EL (cell line): ENCODE measurements around the gene CPLANE2.
"Not testable (repeated sequence)": the region's sequence is repeated elsewhere in the genome, so short reads cannot be mapped to it uniquely, and the experiment has no call there.

ENCODE experiments used
- DNase-seq: peaks from one replicate; pipeline ENCODE4 v3.0.0-alpha.2; 2016

The CPLANE2 gene, protein sequence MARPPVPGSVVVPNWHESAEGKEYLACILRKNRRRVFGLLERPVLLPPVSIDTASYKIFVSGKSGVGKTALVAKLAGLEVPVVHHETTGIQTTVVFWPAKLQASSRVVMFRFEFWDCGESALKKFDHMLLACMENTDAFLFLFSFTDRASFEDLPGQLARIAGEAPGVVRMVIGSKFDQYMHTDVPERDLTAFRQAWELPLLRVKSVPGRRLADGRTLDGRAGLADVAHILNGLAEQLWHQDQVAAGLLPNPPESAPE

DNA sequence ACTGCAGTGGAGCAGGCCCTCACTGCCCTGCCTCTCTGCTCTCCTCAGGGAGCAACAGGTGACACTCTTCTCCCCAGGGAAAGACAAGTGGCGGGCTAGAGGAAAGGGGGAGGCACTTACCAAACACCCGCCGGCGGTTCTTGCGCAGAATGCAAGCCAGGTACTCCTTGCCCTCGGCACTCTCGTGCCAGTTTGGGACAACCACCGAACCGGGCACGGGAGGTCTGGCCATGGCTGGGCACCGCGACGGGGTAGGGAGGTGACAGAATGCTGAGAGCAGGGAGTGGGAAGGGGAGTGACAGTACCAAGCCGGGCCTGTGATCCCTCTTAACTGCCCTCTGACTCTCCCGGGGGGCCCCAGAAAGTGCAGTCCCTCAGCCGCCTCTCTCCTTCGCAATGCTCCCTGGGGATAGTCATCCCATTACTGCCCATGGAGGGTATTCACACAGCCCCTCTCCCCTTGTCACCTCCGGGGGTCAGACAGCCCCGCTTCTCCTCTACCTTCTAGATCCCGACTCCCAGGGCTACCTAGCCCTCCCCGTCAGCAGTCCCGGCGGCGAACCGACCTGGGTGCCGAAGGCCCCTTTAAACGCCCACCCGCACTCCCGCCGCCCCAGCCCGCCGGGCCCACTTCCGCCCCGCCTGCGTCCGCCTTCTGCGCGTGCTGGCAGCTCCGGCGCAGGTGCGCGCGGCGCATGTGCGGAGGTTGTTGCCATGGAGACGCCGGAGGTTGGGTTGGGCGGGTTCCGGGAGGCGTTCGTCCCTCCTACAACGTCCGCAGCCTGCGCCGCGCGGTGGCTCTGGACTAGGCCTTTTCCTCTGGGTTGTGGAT lies at the start of gene CPLANE2:
TSS of gene CPLANE2 (minus strand) at position 673 of the 832 bp plus-strand sequence. CDS start at position 232, 441 bp downstream.
- peak; percentile 89 for DNase-seq

DNA sequence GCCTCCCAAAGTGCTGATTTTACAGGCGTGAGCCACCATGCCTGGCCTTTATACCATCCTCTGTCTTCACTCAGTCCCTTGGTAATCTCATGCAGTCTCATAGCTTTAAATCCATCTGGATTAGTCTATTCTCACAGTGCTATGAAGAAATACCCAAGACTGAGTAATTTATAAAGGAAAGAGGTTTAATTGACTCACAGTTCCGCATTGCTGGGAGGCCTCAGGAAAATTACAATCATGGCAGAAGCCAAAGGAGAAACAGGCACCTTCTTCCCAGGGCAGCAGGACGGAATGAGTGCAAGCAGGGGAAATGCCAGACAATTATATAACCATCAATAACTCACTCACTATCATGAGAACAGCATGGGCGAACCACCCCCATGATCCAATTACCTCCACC lies 49.1 kb upstream of the CPLANE2 start:
- DNase-seq: no peak

DNA sequence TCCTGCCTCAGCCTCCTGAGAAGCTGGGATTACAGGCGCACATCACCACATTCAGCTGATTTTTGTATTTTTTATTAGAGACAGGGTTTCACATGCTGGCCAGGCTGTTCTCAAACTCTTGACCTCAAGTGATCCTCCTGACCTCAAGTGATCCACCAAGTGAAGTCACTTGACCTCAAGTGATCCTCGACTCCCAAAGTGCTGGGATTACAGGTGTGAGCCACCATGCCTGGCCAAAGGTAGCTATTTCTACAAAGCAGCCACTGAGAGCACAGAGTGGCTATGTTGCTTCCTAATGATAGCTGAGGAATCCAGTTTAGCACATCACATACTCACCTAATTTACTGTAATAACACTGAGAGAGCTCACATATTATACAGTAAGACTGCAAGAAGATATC lies 44.8 kb upstream of the CPLANE2 start:
- DNase-seq: no peak

DNA sequence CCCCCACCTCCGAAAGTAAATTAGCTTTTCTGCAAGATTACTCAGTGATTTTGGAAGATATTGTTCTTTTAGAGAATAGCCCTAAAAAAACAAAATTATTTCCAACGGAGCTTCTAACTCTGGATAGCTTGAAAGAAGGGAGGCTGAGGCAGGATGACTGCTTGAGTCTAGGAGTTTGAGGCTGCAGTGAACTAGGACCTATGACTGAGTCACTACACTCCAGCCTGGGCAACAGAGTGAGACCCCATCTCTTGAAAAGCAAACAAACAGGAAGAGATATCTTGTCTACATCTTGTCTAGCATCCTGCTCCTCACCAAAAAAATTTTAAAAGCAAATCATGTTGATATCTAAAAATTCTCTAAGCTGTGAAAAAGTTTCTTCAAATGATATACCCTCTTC lies 42.2 kb upstream of the CPLANE2 start:
- DNase-seq: no peak

DNA sequence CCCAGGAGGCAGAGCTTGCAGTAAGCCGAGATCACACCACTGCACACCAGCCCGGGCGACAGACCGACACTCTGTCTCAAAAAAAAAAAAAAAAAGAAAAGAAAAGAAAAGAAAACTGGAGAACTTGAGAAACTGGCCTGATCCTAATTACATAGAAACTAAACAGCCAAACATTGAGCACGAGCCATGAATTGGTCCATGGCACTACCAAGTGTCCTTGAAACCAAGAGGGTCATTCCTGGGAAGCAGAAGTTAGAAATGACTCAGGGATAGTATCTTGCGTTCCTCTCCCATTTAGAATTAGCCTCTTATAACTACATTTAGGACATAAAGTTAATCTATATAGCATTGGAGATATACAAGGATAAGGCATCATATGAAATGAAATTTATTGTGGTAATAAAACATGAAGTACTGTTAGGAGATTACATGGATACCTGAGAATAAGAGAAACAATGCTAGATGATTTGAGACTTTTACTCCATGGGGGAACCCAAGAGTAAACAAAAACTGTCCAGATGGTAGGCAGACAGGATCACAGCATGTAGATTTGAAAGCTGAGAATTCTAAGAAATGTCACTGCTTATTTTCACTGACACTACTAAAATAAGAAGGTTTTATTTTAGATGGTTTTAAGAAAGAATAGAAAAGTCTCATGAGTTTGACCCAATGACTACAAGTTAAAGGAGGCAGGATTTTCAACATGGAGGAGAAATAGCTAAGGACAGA lies 39.5 kb upstream of the CPLANE2 start:
- no peak for DNase-seq

DNA sequence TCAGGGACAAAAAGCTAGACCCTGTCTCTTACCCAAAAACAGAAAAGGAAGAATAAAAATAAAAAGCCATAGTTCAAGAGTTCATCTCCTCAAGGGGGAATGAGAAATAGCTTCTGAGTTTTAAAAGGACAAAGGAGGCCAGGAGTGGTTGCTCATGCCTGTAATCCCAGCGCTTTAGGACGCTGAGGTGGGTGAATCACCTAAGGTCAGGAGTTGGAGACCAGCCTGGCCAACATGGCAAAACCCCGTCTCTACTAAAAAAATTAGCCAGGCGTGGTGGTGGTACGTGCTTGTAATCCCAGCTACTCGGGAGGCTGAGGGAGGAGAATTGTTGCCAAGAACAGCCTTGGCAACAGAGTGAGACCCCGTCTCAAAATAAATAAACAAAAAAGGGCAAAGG lies 38.6 kb upstream of the CPLANE2 start:
- DNase-seq: no peak

DNA sequence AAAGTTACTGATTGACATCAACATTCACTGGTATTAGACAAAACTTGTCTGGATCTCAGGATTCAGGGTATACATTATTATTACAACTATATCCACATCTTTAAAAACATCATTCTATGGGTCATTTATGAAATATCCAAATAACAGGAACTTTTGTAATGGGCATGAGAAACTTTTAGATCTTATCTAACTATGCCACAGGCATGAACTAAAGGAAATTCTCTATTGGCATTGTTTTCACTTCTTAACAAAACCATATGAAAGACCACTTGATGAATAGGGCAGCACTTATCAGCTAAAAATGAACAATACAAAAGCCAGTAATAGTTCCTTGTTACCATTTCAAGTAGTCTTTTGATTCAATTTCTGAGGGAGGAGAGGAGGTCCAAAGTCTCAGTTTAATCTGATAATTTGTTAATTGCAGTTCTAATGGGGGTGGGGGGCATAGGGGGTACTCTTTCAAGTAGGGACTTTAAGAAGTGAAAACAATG lies 30.8 kb upstream of the CPLANE2 start:
- DNase-seq: no peak

DNA sequence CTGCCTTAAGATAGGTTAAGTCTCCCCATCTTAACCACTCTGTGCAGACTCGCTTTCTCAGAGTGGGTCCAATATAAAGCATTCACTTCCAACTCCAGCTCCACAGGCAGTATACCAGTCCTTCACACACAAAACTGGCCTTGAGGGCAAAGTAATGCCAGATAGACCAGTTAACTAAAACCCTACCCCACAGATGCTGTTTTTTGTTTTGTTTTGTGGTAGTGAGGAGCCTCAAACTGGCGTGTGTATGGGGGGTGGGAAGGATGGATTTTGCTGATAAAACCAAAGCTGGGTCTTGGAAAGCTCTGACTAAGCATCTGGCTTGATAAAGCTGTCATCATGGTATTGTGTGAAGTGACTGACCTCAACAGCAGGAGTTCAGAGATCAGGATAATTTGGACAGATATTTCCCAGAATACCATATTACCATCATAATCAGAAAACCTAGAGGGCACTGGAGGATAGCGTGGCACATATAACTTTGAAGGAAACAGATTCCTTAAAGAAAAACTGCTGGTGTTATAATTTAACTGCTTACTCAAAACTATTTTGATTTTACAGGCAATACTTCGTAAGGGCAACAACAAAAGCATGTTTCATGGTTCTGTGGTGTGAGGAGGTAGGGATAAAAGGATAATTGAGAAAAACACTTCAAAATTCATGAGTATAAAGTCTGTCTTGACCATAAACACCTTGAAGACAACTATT lies 29.6 kb upstream of the CPLANE2 start:
- peak; percentile 32 for DNase-seq

DNA sequence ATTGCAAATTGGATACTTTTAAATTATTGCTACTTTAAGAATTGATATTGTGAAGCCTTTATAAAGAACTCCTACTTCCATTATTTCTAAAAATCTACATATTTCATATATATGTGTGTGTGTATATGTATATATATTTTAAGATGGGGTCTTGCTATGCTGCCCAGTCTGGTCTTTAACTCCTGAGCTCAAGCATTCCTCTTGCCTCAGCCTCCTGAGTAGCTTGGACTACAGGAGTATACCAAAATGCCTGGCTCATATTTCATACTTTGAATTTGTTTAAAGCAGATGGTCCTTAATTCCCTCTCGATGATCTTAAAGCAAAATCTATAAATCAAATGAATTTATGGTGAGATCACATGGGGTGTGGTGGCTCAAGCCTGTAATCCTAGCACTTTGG lies 25.1 kb upstream of the CPLANE2 start:
- DNase-seq: no peak

DNA sequence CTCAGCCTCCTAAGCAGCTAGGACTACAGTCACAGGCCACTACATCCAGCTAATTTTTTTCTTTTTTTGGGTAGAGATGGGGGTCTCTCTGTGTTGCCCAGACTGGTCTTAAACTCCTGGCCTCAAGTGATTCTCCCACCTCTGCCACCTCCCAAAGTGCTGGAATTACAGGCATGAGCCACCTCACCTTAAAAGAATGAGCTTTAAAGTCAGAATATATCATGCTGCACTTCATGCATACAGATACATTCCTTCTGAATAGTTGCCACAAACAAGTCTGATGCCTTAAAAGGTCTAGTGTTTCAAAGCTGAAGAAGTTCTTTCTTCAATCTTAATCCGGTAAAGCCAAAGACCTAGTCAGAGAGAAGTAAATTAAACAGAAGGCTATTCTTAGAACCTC lies 23.8 kb upstream of the CPLANE2 start:
- peak; percentile 72 for DNase-seq

DNA sequence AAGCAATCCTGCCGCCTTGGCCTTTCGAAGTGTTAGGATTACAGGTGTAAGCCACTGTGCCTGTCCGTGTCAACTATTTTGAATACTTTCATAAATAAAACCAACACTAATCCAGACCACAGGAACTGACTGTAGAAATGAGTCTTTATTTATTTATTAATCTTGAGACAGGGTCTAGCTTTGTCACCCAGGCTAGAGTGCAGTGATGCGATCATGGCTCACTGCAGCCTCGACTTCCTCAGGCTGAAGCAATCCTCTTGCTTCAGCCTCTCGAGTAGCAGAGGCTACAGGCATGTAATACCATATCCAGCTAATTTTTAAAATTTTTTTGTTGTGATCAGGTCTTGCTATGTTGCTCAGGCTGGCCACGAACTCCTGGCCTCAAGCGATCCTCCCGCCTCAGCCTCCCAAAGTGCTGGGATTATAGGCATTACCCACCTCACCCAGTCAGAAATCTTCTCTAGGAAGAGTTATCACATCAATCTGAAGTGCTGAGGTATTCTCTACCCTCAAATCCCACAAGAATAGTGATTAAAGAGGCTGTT lies 21.7 kb upstream of the CPLANE2 start:
- no peak for DNase-seq

DNA sequence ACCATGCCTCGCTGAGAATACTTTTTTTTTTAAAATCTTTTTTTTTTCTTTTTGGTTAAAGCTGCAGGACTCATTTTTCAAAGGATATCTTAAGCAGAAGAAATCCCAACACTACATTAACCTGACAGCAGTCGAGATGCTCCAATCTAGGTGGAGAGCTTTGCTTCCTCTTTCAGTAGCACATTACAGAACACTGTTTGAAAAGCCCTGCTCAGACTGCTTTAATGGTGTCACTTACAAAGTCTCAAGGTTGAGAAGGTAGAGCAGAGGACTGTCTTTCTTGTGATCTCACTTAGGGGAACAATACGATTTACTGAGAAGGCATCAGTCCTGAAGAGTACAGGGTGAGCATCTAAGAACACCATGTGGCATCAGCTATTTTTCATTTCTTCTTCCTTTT lies 21.0 kb upstream of the CPLANE2 start:
- no peak for DNase-seq

DNA sequence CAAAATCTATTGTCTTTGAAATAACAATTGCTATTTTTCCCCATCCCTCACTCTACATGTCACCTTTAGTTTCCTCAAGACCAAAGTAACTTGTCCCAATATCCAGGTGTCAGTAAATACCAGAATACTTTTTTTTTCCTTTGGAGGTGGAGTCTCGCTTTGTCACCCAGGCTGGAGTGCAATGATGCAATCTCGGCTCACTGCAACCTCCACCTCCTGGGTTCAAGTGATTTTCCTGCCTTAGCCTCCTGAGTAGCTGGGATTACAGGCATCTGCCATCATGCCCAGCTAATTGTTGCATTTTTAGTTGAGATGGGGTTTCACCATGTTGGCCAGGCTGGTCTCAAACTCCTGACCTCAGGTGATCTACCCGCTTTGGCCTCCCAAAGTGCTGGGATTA lies 20.6 kb upstream of the CPLANE2 start:
- not testable (repeated sequence) for DNase-seq

DNA sequence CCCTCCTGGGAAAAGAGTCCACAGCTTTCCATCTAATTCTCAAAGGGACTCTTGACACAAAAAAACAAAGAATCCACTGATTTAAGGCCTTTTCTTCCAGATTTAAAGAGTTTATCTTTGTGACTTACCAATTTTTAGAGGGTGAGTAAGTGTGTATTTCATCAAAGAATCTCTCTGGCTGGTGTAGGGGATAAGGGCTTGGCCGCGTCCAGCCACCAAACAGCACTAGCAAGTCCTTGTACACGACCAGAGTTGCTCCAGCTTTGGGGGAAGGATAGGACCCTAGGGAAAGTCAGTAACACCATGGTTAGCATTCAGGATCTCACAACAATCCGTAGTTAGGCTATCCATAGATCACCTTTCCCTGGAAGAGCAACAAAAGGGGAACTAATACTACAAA lies 19.5 kb upstream of the CPLANE2 start:
- no peak for DNase-seq

DNA sequence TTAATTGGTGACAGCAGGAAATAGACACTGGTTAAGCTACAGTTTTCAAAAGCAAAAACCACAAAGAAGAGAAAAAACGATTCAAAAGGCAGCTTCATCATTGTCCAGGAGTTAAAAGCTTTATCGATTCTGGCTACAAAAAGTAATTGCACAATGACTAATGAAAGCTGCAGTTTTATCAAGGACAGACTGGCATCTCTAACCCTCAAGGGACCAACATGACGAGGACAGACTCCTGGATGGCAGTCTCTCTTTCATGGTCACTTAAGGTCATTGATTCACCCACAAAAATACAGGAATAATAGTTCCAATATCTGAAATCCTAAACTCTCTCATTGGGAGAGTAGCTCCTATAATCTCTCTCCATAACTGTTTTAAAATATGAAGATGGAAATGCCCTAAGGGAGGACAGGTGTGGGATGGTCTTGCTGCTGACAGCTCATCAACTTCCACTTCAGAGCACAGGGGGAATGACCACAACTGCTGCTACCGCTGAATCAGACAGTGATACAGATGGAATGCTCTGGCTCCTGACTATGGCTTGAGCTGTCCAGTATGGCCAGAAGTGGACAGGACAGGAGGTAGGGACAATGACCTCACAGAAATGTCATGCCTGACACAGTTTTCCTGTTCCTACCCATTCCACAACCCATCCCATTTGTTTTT lies 17.4 kb upstream of the CPLANE2 start:
- DNase-seq: peak; percentile 62

DNA sequence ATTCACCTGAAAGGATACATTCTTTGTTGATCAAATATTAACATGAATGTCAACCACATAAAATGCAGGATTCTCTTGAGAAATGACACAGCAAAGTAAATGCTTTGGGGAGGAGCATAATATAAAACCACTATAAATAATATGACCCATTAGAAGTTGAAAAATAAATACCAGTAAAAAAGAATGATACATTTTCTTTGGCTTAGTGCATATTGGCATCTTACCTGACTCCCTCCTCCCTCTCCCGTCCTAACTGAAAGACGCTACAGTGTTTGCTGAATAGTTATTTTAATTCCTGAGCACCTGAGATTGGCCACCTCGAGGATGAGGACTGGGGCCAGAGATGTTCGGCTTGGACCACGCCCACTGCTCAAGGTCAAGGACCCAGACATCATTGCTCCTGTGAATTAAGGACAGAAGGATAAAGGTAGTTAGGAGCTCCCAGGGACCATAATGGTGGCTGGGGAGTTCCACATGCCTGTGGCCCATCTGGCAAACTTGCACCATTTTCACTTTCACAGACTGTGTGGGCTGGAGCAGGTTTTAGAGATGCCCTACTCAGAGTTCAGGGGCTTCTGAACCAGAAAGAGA lies 16.4 kb upstream of the CPLANE2 start:
- DNase-seq: no peak

DNA sequence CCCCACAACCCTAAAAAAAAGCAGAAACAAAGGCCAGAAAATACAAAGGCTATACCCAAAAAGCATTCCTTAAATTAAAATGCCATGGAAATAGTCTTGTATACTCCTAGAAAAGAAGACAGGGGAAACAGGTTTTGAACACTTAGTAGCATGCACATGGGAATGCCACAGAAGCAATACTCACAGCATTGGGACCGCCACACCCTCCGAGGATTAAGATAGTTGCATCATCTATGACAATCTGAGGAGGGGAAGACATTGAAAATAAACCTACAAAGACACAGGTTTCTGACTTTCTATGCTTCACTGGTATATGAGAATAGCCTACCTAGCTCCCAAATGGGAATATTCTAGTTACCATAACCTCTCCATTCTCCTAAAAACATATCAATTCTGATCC lies 15.9 kb upstream of the CPLANE2 start:
- no peak for DNase-seq

DNA sequence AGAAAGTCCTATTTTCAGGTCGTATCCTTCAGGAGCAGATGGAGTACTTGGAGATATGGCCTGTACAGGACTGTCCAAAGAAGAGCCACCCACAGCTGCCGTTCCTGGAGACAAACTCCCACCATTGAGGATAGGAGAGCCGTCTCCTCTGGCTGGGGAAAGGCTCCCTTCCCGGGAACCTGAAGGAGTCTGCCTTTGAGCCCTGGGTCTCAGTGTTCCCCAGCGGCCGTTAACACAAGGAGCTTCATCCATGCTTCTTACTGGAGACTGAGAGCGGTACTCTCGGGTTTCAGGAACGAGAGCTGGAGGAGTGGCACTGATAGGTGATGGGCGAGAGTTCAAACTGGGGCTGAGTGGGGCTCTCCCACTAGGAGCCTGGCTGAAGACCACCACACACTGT lies 14.4 kb upstream of the CPLANE2 start:
- no peak for DNase-seq

DNA sequence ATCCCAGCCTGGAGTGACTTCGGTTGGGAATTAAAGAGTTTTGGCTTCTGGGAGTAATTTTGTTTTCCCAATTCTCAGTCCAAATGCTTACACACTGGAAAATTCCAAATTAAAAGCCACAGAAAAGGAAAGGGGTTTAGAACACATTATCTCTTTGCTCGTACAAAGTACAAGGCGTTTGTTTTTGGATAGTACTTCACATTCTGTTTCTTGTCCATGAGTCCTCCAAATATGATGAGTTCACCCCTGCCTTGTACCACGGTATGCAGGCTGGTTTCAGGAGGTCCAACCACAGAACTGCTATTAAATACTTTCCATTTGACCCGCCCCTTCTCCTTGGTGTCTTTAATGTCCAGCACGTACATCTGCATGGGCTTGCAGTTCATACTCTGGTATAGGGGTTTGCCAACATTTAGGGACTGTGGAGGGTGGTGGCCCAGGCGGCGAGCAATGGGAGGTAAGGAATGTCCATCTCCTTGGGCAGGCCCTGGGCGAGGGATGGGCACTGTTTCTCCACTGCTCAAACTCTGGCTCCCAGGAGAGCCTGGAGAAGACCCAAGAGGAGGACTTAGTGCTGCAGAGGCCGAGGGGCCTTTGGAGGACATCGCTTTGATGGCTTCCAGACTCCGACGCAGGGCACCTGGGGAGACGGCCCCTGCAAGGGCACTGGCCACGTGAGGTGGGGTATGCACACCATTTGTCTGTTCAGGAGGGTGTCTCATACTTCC lies 13.7 kb upstream of the CPLANE2 start:
- DNase-seq: peak; percentile 74

DNA sequence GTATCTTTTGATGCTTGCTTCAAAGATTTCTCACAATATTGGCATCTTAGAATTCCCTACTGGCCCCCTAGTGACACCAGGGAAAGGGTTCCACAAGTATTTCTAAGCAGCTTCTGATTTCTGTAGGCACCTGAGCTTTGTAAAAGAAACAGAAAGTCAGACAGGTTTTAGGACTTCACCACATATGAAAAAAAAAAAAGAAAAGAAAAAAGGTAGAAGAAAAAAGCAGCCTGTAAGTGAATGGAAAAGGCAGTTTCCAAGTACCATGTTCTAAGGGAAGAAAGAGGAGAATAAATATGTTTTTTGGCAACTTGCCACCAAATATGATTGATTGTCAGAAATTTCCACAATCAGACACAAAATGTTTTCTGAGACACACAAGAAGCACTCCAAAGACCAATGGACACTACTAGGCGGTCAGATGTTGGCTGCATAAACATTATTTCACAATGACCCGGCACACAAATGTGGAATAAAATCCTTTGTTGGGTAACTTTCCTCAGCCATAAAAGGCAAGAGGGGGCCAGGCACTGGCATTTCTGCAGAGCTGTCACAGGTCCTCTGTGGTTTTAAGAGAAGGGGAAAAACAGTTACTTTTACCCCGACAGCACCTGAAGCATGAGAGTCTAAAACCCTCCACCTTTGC lies 12.7 kb upstream of the CPLANE2 start:
- peak; percentile 29 for DNase-seq
